SK-N-SH (cell line): Measurements from ENCODE around the gene FNDC10. TPM values are rescaled to one million over a fixed set of nuclear protein-coding genes. Genes with fewer than 3 reads are reported as not detected.

ENCODE experiments used
- CTCF ChIA-PET: fragments of 300-600, 350-600 bp; formaldehyde crosslinking; extraction: SDS; loops from one replicate; lab custom pipeline; 2021; lab: Yijun Ruan, JAX
- POLR2A ChIA-PET: fragments of 350-600 bp; sonication (Branson Sonifier 250); formaldehyde crosslinking; extraction: SDS; loops from one replicate; lab custom pipeline; 2020; ENCODE audit warnings: antibody characterized with exemption, inconsistent platforms; lab: Yijun Ruan, JAX
- DNase-seq: peaks from one replicate; pipeline ENCODE4 v3.0.0; 2012
- H2AFZ ChIP-seq: fragments of 200-600 bp; sonication (generic); 2 replicates; pipeline ENCODE4 v1.8.1; 2016; ENCODE audit warnings: antibody characterized with exemption, mild to moderate bottlenecking, low read depth
- H3F3A ChIP-seq: fragments of 200-600 bp; sonication (generic); replicated peaks from 2 replicates; pipeline ENCODE3; 2016; ENCODE audit warnings: antibody characterized with exemption, mild to moderate bottlenecking; ENCODE audit not compliant: insufficient read depth
- H3K27ac ChIP-seq, 2 experiments: fragments of 200-500 bp in 1 of 2; fragments of 200-600 bp in 1 of 2; sonication (Bioruptor generic) in 1 of 2; sonication (generic), shearing (Covaris generic) in 1 of 2; 2 replicates each; pipeline versions ENCODE4 v1.5.1 to v1.6.1; 2014 to 2016; ENCODE audit warnings: low read depth in 2 of 2, inconsistent platforms in 1 of 2, low read length in 1 of 2, mild to moderate bottlenecking in 1 of 2, mixed read lengths in 1 of 2
- H3K27me3 ChIP-seq: fragments of 200-600 bp; sonication (generic), shearing (Covaris generic); 2 replicates; pipeline ENCODE4 v1.6.1; 2016; ENCODE audit warnings: mixed run types; ENCODE audit not compliant: insufficient read depth
- H3K36me3 ChIP-seq, 2 experiments: fragments of 200-500 bp in 1 of 2; fragments of 200-600 bp in 1 of 2; sonication (Bioruptor generic) in 1 of 2; sonication (generic) in 1 of 2; replicated peaks in 1 of 2; 2 replicates each; pipeline versions ENCODE3 to v1.5.1; 2014 to 2016; ENCODE audit warnings: low read length in 1 of 2, mild to moderate bottlenecking in 1 of 2; ENCODE audit not compliant: insufficient read depth in 2 of 2, control insufficient read depth in 1 of 2
- H3K4me1 ChIP-seq, 2 experiments: fragments of 200-500 bp in 1 of 2; fragments of 200-600 bp in 1 of 2; sonication (Bioruptor generic) in 1 of 2; sonication (generic), shearing (Covaris generic) in 1 of 2; 2 replicates each; pipeline versions ENCODE4 v1.5.1 to v1.6.1; 2014 to 2016; ENCODE audit warnings: low read depth in 1 of 2, low read length in 1 of 2, mixed run types in 1 of 2; ENCODE audit not compliant: insufficient read depth in 2 of 2, control insufficient read depth in 1 of 2
- H3K4me2 ChIP-seq: fragments of 200-600 bp; sonication (generic), shearing (Covaris generic); 2 replicates; pipeline ENCODE4 v1.6.1; 2017; ENCODE audit warnings: mixed run types
- H3K4me3 ChIP-seq, 2 experiments: fragments of 200-500 bp in 1 of 2; fragments of 200-600 bp in 1 of 2; sonication (Bioruptor generic) in 1 of 2; sonication (generic), shearing (Covaris generic) in 1 of 2; 2 replicates each; pipeline versions ENCODE4 v1.5.1 to v1.8.1; 2014 to 2016; ENCODE audit warnings: low read depth in 2 of 2, inconsistent platforms in 1 of 2, low read length in 1 of 2, mild to moderate bottlenecking in 1 of 2, mixed read lengths in 1 of 2, moderate library complexity in 1 of 2
- H3K79me2 ChIP-seq: fragments of 200-600 bp; sonication (generic); 2 replicates; pipeline ENCODE4 v1.8.1; 2017; ENCODE audit warnings: mild to moderate bottlenecking; ENCODE audit not compliant: insufficient read depth
- H3K9ac ChIP-seq: fragments of 200-600 bp; sonication (generic); 2 replicates; pipeline ENCODE4 v1.6.1; 2017; ENCODE audit warnings: mixed run types
- H3K9me2 ChIP-seq: fragments of 200-600 bp; sonication (generic); 2 replicates; pipeline ENCODE4 v1.6.1; 2017; ENCODE audit warnings: mixed run types
- H3K9me3 ChIP-seq: fragments of 200-600 bp; sonication (generic); 2 replicates; pipeline ENCODE4 v1.6.1; 2017; ENCODE audit warnings: mixed run types, mild to moderate bottlenecking, moderate library complexity
- H4K20me1 ChIP-seq: fragments of 200-600 bp; sonication (generic); 2 replicates; pipeline ENCODE4 v1.6.1; 2017; ENCODE audit warnings: mild to moderate bottlenecking, mixed run types; ENCODE audit not compliant: insufficient read depth
- FOSL2 ChIP-seq: IDR thresholded peaks from 2 replicates; pipeline ENCODE4 v1.4.0; 2012; ENCODE audit warnings: low read depth, mild to moderate bottlenecking, moderate library complexity, borderline replicate concordance
- GATA2 ChIP-seq: sonication (generic); formaldehyde crosslinking; IDR thresholded peaks from 2 replicates; pipeline ENCODE4 v1.5.0; 2020; ENCODE audit warnings: mild to moderate bottlenecking, missing genetic modification reagents
- IRF3 ChIP-seq: fragments of 150-350 bp; IDR thresholded peaks from 2 replicates; pipeline ENCODE4 v1.6.1; 2016; ENCODE audit warnings: mild to moderate bottlenecking, low read depth, low read length
- JUND ChIP-seq: IDR thresholded peaks from 2 replicates; pipeline ENCODE4 v1.4.0; 2012
- MEF2A ChIP-seq: IDR thresholded peaks from 2 replicates; pipeline ENCODE4 v1.4.0; 2012; ENCODE audit warnings: low read depth, borderline replicate concordance
- NFIC ChIP-seq: IDR thresholded peaks from 2 replicates; pipeline ENCODE4 v1.4.0; 2012; ENCODE audit warnings: borderline replicate concordance
- REST ChIP-seq: IDR thresholded peaks from 2 replicates; pipeline ENCODE4 v1.6.1; 2012; ENCODE audit warnings: mild to moderate bottlenecking, low read depth, low read length, moderate library complexity
- TEAD4 ChIP-seq: IDR thresholded peaks from 2 replicates; pipeline ENCODE4 v1.4.0; 2012; ENCODE audit warnings: mild to moderate bottlenecking, borderline replicate concordance; ENCODE audit not compliant: insufficient read depth
- USF1 ChIP-seq: IDR thresholded peaks from 2 replicates; pipeline ENCODE4 v1.4.0; 2012; ENCODE audit warnings: low read depth, borderline replicate concordance
- ZBTB33 ChIP-seq: IDR thresholded peaks from 2 replicates; pipeline ENCODE4 v1.4.0; 2012; ENCODE audit warnings: low read depth, borderline replicate concordance
- WGBS: methylation state at CpG from one replicate; pipeline ENCODE4 v1.1.6; 2017; ENCODE audit warnings: low lambda C conversion rate; 5-methylcytosine and 5-hydroxymethylcytosine counted together
- polyA plus RNA-seq, 3 experiments: library from polyadenylated mRNA; depleted of rRNA; stranded (reverse); fragments of >200 nt; gene quantifications; 2 replicates each; pipeline ENCODE4 v1.2.3, GENCODE V29; 2012

The FNDC10 gene
- polyA plus RNA-seq, 1 of the 3 experiments (the other 2 are of a cell fraction): 6.7 TPM

DNA sequence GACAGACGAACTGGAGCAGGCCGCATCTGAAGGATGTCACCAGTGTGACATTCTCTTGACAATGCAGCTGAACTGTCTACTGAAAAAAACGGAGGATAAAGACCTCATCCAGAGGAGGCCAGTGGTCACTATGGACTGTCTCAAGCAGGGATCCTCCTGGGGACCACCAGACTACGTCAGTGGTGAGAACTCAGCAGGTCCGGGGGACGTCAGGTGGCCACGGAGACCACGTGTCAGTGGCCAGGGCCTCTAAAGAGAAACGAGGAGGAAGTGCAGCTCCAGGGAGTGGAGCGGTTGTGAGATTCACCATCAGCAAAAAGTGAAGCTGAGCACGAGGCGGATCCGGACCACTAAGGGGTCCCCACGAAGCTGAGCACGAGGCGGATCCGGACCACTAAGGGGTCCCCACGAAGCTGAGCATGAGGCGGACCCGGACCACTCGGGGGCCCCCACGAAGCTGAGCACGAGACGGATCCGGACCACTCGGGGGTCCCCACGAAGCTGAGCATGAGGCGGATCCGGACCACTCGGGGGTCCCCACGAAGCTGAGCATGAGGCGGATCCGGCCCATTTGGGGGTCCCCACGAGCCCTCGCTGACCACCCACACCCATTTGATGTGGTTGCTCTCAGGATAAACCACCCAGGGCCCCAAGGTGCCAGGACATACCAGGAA lies 46.0 kb downstream of the FNDC10 start:
- Histone ChIP-seq H3F3A (peaks cover 3% of the 10 kb centered on the region), H3K27me3 (no peaks in the 10 kb centered on the region), H3K79me2 (peaks cover 61% of the 10 kb centered on the region), H3K27ac (no peak overlapping the region), H3K9me3 (no peaks in the 10 kb centered on the region), H3K4me3 (no peak overlapping the region), H3K9me2 (no peaks in the 10 kb centered on the region), H4K20me1 (peaks cover 11% of the 10 kb centered on the region; the same call in 1 of the 2 replicates), H3K4me1 (peaks cover 0 to 5% of the 10 kb centered on the region in 2 experiments; a peak in 1 of 4 replicates), H3K4me2 (no peak overlapping the region), H3K9ac (no peak overlapping the region), H3K36me3 (peaks cover 0 to 9% of the 10 kb centered on the region in 2 experiments), H2AFZ (no peak overlapping the region)
- WGBS: 96% methylated on average over 34 of the region's 35 CpGs
- ChIA-PET CTCF (interaction anchor here (1.4 kb wide), 1 partner anchor 14 kb away, joined by 4 read pairs; no protein-coding TSS in a partner anchor), POLR2A (no interaction called here)
- TF ChIP-seq MEF2A (no peak), ZBTB33 (no peak), TEAD4 (no peak), NFIC (no peak), IRF3 (no peak), GATA2 (CRISPR knock-in tag) (no peak), JUND (no peak)
- DNase-seq: no peak

DNA sequence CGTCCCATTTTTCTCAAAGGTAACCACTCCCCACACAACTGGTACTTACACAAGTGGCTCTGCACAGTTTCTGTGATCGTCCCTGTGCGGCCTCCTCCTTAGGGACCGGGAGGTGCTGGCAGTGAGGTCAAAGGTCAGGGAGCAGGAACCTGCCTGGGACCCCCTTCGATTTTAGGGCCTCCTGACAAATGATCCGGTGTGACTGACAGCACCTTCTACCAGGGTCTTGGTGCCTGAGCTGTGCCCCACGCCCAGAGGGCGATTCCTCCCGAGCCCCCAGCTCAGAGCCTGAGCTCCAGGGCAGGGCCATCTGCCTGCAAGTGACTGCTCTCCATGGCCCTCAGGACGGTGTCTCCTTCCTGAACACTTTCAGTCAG lies 47.7 kb downstream of the FNDC10 start:
- H3K36me3 ChIP-seq: peaks cover 0 to 9% of the 10 kb centered on the region in 2 experiments
- H3K79me2 ChIP-seq: peaks cover 66% of the 10 kb centered on the region
- CTCF ChIA-PET: no interaction called here
- WGBS: 80% methylated on average over 6 of the region's 10 CpGs
- H3K9ac ChIP-seq: no peak overlapping the region
- H3K9me2 ChIP-seq: no peaks in the 10 kb centered on the region
- peaks cover 0 to 5% of the 10 kb centered on the region in 2 experiments; a peak in 1 of 4 replicates for H3K4me1 ChIP-seq
- H3K9me3 ChIP-seq: no peaks in the 10 kb centered on the region
- no peaks in the 10 kb centered on the region for H3K27me3 ChIP-seq
- no peak overlapping the region for H3K27ac ChIP-seq
- H2AFZ ChIP-seq: no peak overlapping the region
- no peaks in the 10 kb centered on the region for H3F3A ChIP-seq
- H3K4me2 ChIP-seq: no peak overlapping the region
- peaks cover 11% of the 10 kb centered on the region; the same call in 1 of the 2 replicates for H4K20me1 ChIP-seq
- no peak for DNase-seq
- H3K4me3 ChIP-seq: no peak overlapping the region
- POLR2A ChIA-PET: no interaction called here
- no peak for TF ChIP-seq NFIC
- no peak for TF ChIP-seq USF1
- no peak for TF ChIP-seq REST
- TF ChIP-seq FOSL2: no peak
